HG03565 (cell line): Measurements from ENCODE around the gene UVRAG.

Experiments used
- ATAC-seq: cut with Tn5 transposase; IDR thresholded peaks from one replicate; pipeline ENCODE4 v1.9.1; 2021; ENCODE audit warnings: mild to moderate bottlenecking, moderate library complexity; ENCODE audit not compliant: unreplicated experiment

The UVRAG gene

DNA sequence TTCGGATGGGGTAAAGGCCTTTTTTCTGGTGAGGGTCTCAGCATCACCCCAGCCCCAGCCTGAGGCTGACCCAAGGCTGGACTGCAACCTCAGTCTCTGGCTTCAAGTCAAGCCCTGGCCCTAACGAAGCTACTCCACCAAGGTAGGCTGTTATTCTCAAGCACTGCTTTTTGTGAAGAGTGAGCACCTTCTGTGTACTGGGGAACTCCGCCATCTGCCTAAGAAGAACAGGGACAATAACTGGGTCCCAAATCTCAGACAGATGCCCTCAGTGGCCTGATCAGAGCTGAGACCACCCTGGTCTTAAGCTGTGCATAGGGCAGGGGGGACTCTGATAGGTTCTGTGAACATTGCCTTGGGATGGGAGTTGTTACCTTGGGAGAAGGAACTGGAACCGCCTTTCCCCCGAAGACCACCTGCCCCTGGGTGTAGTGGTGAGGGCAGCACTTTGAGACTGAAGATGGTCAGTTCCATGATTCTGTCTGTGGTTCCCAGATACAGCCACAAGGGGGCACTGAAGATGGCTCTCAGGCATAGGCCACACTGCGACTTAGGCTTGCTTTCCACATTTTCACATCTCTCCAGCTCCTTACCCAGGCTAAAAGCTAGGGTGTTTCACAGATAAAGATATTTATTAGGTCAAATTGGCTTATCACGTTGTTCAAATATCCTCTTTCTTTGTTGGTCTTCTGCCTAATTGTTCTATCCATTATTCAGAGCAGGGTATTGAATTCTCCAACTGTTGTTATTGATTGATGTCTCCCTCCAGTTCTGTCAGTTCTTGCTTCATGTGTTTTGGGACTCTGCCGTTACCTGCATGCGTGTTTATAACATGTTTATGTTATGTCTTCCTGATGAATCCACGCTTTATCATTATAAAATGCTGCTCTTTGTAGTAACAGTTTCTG is 11.8 kb upstream of the UVRAG start:
- ATAC-seq = peak; percentile 76

DNA sequence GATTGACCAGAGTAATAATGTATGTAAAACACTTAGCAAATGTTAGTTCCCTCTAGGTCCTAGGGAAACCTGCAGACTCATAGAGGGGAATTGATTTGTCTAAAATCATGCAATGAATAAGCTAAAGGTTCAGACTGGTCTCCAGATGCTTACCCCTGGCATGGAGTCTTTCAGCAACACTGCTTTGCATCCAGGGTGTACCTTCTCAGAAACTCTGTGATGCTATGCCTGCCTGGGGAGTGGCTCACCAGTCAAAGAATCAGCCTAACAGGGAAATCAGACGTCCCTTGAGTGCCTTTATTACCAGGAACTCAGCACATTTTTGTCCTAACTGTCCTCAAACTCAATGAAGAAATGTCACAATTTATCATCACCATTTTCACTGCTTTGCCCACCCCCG is 5.9 kb upstream of the UVRAG start:
- no peak for ATAC-seq

DNA sequence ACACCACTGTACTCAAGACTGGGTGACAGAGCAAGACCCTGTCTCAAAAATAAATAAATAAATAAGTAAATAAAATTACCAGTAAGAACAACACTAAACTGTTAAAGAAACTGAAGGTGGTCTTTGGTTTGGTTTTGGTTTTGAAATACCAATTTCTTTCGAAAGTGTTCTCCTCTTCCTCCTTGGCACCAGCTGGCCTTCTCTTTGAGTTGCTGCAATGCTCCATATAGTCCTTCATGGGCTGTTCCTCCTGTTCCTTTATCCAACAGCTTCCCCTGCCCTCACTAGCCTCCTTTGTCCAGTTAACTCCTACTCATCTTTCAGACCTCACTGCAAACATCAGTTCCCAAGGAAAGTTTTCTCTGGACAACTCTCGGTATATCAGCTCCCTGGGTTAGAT is 5.0 kb upstream of the UVRAG start:
- no peak for ATAC-seq

DNA sequence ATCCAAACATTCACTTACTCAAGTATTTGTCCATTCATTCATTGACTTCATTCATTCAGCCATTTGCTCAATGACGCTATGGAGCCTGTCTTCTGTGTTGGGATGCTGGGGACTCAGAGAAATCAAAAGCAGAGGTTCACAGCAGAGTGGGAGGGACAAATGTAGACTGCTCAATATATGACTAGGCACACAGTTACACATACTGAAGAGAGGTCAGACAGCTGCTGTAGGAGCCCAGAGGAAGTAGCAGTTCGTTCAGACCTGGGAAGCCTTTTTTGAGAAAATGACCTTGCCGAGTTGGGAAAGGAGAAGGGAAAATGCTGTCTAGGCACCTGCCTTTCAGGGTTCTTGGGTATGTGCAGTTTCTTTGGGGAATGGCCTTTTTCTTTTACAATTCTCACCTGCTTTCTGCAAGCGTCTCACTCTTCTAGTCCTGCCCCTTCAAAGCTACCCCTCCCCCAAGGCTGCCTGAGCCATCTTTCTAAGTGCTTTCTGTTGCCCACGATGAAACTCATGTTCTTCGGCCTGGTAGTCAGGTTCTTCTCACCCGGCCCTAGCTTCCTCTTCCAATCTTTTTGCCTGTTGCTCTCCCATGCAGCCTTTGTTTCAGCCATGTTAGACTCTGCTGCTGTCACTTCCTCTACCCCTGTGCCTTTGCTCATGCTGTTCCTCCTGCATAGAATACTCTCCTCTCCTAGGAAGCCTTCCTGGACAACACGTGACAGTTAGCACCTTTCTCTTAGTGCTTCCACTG is 4.2 kb upstream of the UVRAG start:
- ATAC-seq = peak; percentile 20

DNA sequence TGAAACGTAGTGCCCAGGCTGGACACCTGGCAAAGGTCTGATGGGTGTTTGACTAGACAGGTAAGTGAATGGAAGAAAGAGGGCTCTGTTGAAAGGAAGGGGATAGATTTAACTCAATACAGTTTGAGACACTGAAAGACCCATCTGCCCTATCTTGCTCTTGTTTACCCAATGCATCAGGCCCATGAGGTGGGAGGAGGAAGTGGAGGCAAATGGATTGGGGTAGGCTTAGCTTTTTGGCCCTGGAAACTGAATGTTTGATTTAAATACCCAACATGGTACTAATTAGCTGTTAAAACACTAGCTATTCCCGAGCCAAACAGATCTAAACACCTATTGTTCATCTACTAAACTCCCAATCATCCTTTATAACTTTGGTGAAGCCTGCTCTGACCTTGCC is 3.5 kb upstream of the UVRAG start:
- ATAC-seq = no peak

DNA sequence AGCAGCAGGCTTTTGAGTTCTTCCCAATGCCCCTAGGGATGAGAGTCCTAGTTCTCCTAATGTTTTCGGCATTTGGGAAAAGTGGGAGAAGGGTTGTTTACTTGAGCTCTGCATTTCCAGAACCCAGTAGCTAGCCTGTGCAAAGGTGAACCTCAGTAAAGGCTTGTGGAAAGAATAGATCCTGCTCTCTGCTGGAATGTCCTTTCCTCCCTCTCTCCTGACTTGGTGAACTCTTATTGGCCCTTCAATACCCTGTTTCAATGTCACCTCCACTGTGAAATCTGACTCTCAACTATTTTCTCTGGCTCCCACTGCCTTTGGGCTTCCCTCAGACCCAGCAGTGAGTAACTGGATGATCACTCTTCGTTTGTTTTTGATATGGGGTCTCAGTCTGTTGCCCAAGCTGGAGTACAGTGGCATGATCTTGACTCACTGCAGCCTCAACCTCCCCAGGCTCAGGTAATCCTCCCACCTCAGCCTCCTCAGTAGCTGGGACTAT is 2.4 kb upstream of the UVRAG start:
- ATAC-seq = no peak

DNA sequence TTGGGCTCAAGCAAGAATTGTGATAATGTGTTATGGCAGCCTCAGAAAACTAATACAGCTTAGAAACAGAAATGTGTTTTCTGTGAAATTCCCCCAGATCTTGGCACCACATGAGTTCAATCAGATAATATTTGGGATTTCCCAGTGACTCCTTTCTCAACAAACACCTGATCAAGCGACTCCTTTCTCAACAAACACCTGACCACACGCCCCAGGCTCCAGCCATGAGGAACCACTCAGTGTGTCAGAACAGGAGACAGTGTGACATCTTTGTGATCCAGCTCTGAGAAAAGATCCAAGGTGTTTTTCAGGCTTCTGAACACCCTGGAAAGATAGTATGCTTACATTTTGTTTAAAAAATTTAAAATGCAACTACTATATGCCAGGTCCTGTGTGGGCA is 1.9 kb upstream of the UVRAG start:
- no peak for ATAC-seq

DNA sequence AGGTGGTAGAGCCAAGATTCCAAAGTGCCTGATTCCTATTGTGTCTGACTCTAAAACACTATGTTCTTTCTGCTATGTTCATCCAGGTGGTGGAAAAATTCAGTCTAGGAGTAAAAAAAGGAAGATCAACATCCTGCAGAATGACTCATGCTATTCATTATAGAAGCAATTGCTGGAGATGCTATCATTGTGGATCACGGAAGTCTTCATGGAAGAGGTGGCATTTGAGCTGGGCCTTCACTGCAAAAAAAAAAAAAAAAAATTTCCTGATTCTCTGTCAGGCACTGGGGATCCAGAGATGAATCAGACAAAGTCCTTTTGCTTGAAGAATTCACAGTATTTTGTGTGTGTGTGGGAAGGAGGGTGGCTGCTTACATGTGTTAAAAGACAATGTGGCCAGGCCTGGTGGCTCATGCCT is 1.4 kb upstream of the UVRAG start:
- no peak for ATAC-seq

DNA sequence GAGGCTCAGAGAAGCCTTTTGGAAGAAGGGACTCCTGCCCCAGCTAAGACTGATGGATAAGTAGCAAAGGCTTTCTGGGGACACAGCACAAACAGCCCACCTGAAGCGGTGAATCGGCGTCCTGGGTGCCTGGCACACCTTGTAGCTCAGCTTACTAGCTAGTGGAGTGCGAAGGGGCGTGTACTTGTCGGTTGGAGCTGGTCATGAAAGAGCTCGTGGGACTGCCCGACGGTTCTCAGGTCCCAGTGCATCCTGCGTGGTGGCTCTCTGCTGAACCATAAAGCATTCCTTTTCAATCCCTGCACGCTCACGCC is 690 bp upstream of the UVRAG start:
- ATAC-seq = peak; percentile 10

DNA sequence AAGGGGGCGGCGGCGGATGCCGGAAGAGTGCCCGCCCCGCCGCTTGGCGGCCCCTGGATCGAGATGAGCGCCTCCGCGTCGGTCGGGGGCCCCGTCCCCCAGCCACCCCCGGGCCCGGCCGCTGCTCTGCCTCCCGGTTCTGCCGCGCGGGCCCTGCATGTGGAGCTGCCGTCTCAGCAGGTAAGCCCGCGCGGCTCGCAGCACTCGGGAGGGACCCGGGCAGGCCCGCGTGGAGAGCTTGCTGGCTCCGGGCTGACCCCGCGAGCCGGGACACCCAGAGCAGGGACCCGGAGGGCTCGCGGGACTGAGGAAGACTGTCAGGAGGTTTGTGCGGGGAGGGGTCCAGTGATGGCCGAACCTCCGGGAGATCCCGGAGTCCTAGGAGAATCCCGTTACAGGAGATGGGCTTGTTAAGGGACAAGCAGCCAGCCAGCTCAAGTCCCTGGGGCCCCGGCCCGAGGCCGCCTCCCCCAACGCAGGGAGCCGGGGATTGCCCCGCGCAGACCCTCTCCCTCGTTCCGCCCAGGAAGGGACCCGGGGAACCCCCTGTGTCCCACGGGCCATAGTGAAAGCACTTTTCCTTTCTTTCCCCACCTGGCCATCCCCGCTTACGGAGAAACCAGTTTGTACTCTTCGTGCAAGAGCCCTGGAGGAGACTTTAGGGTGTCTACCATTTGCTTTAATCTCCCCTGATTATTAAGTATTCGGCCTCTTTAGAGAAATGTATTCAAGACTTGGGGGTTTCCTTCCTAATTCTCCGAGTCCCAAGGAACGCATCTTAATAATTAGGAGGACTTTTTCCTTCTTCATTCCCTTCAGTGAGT is 547 bp downstream of the UVRAG start:
- ATAC-seq = peak; percentile 1

DNA sequence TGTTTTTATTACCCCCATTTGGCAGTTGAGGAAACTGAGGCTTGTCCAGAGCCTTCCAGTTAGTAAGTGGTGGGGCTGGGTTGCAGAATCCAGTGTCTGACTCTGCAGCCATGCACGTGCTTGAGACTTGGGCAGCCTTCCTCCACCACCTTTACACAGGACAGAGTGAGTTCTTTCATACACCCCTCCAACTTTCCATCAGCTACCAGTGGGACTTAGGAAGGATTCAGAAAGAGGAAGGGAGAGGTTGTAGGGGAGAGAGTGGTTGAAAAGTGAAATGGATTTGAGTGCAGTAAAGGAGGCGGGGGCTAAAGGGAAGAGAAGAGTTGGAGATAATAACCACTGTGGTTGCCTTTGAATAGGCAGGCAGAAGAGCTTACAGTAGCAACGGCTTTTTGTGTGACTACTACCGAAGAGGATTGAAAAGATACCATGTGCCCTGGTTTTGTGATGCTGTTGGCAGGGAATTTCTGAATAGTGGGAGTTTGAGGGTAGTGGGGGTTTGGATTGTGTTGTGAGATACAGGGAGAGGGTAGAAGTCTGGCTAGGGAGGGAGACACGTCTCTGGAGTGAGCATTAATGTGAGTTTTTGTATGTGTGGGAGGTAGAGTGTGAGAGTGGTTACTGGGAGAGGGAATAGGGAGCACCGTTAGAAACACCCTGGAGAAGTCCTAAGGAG is 1.7 kb downstream of the UVRAG start:
- no peak for ATAC-seq

DNA sequence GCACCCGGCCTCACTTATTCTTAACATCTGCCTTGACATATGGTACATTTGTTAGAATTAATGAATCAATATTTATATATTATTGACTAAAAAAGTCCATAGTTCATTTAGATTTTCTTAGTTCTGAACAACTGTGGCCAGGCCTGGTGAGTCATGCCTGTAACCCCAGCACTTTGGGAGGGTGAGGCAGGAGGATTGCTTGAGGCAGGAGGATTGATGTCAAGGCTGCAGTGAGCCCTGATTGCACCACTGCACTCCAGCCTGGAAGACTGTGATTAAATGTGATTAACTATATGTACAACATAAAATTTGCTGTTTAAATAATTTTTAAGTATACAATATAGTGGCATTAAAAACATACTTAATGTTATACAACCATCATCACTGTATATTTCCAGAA is 5.6 kb downstream of the UVRAG start:
- ATAC-seq = no peak

DNA sequence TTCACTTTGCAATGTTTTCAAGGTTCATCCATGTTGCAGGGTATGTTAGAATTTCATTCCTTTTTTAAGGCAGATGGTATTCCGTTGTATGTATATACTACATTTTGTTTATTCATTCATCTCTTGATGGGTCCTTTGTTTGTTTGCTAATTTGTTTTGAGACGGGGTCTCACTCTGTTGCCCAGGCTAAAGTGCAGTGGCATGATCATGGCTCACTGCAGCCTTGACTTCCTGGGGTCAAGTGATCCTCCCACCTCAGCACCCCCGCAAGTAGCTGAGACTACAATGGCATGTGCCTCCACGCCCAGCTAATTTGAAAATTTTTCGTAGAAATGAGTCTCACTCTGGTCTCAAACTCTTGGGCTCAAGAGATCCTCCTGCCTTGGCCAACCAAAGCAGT is 6.2 kb downstream of the UVRAG start:
- no peak for ATAC-seq

DNA sequence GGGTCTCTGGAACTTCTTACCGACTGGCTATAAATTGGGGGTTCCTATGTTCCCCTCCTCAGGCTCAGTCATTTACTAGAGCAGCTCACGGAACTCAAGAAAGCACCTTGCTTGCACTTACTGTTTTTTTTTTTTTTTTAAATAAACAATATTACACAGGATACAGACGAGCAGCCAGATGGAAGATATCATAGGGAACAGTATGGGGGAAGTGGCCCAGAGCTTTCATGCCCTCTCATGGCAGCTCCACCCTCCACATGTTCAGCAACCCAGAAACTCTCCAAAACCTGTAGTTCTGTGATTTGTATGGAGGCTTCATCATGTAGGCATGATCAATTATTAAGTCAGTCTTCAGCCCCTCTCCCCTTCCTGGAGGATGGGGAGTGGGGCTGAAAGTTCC is 7.5 kb downstream of the UVRAG start:
- ATAC-seq = no peak

DNA sequence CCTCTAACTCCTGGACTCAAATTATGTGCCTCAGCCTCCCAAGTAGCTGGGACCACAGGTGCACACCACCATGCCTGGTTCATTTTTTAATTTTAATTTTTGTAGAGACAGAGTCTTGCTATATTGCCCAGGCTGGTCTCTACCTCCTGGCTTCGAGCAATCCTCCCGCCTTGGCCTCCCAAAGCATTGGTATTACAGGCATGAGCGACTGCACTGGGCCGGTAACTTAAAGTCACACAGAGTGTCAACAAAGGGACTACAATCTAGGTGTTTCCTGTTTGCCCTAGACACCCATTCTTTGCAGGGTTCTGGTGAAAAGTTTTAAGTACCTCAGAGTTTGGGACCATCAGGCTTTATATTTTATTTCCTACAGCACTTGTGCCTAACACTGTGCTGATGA is 8.4 kb downstream of the UVRAG start:
- ATAC-seq = no peak

DNA sequence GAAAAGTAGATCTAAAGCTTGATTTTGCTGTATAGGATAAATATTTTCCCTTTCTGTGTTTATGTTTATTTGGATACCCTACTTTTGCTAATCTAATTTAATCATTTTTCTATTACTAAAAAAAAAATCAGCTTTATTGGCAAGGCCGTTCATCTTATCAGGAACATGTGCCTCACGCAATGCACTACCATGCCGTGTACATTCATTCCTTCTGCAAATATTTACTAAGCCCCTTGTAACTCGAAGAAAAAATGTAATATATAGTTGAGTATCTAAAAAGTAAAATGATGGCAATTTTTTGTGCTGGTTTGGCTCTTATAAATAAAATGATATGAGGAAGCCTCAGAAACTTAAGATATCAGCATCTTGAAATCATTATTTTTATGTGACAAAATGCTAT is 8.9 kb downstream of the UVRAG start:
- peak; percentile 7 for ATAC-seq

DNA sequence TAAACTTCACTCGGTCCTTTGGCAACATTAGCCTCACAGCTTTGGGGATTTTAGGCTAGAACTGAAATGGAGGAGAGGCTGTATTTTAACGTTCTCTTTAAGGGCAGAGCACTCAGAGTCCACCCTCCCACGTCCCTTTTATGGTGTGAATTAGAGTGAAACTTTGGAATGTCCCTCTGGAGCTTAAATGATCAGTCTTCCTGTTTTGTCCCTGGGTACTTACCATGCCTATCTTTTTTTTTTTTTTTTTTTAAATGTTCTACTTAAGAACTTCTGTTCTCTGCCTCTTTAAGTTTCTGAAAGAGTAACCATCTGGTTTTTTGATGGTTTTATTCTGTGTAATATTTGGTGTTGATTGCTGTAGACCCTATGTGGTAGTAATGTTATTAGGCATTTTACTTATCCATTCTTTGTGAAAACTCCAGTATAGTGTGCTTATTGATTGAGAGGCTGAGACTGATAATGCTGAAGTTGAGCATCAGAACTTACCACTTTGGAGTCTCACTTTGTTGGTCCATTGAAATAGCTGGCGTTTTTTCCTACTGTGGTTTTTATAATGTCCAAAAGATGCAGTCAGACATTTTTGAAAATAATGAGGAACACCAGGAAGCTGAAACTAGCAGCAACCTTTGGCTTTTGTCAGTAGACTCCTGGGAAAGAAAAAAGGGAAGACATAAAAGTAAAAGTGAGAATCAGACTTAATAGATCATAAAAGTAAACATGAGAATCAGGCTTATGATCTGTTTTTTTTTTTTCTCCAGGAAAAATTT is 11.6 kb downstream of the UVRAG start:
- ATAC-seq = no peak

DNA sequence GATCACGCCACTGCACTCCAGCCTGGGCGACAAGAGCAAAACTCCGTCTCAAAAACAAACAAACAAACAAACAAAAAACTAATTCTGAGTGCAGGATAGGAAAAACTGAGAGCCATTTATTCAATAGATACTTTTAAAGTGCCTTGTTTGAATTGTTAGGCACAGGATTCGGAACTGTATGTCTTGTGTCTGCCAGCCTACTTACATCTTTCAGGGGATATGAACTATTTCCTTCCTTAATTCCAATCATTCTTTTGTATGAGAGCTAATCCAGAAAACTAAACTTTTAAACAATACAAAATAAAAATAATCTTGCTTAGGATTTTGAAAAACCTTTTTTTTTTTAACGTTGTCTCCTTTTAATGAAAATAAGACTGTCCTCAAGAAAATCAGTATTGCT is 12.6 kb downstream of the UVRAG start:
- ATAC-seq = no peak

DNA sequence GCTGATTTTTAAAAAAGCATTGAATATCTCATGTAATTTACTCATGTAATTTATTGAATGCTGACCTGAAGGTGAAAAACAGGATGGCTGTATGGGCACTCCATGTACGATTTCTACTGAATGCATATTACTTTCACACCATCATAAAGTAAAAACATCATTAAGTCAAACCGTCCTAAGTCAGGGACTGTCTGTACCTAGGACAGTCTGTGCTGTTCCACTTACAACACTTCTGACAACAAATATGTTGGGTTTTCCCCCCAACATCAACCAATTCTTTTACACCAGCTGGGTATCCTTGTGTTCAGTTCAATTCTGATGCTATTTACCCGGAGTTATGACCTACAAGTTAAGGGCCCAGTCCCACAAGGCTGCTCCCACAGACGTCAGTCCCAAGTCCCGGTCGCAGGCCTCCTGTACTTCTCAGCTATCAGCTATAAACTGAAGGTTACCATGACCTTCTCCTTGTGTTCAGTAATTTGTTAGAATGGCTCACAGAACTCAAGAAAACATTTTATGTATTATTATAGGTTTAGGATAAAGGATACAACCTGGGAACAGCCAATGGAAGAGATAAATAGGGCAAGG is 17.0 kb downstream of the UVRAG start:
- ATAC-seq = no peak

DNA sequence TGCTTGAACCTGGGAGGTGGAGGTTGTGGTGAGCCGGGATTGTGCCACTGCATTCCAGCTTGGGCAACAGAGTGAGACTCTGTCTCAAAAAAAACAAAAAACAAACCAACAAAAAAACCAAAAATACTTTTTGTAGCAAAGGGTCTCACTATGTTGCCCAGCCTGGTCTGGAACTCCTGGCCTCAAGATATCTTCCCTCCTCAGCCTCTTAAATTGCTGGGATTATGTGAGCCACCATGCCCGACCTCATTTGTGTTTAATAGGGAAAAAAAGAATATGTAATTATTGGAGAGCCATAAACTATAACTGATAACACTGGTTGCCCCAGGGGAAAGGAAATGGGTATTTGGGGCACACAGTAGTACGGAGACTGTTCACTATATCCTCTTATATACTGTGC is 19.7 kb downstream of the UVRAG start:
- no peak for ATAC-seq
